GM23248 (cell line): Measurements from ENCODE around the gene S1PR1. TPM values are rescaled to one million over a fixed set of nuclear protein-coding genes. Genes with fewer than 3 reads are reported as not detected.

Experiments used
- DNase-seq: peaks from one replicate; pipeline ENCODE4 v3.0.0-alpha.2; 2015
- H2AFZ ChIP-seq: fragments of 200-600 bp; sonication (generic); 2 replicates; pipeline ENCODE4 v1.6.1; 2016; ENCODE audit warnings: antibody characterized with exemption
- H3F3A ChIP-seq: fragments of 200-600 bp; sonication (generic); 2 replicates; pipeline ENCODE4 v1.6.1; 2016; ENCODE audit warnings: mild to moderate bottlenecking, antibody characterized with exemption, mixed run types; ENCODE audit not compliant: insufficient read depth
- H3K27ac ChIP-seq: fragments of 200-600 bp; sonication (generic); 2 replicates; pipeline ENCODE4 v1.5.1; 2016; ENCODE audit warnings: mild to moderate bottlenecking
- H3K27me3 ChIP-seq: fragments of 200-600 bp; sonication (generic); replicated peaks from 2 replicates; pipeline ENCODE4 v1.6.1; 2016; ENCODE audit warnings: mild to moderate bottlenecking; ENCODE audit not compliant: insufficient read depth
- H3K36me3 ChIP-seq: fragments of 200-600 bp; sonication (generic); 2 replicates; pipeline ENCODE4 v1.6.1; 2016; ENCODE audit warnings: low read depth, mild to moderate bottlenecking
- H3K4me1 ChIP-seq: fragments of 200-600 bp; sonication (generic); 2 replicates; pipeline ENCODE4 v1.6.1; 2016; ENCODE audit warnings: mild to moderate bottlenecking; ENCODE audit not compliant: insufficient read depth
- H3K4me2 ChIP-seq: fragments of 200-600 bp; sonication (generic); one replicate; pipeline ENCODE4 v1.6.1; 2016; ENCODE audit warnings: mild to moderate bottlenecking; ENCODE audit not compliant: unreplicated experiment
- H3K4me3 ChIP-seq: fragments of 200-600 bp; sonication (generic); 2 replicates; pipeline ENCODE4 v1.5.1; 2016; ENCODE audit warnings: mild to moderate bottlenecking
- H3K79me2 ChIP-seq: fragments of 200-600 bp; sonication (generic); 2 replicates; pipeline ENCODE4 v1.6.1; 2016; ENCODE audit warnings: mild to moderate bottlenecking; ENCODE audit not compliant: insufficient read depth
- H3K9ac ChIP-seq: fragments of 200-600 bp; sonication (generic); 2 replicates; pipeline ENCODE4 v1.6.1; 2016; ENCODE audit warnings: mild to moderate bottlenecking
- H3K9me2 ChIP-seq: fragments of 200-600 bp; sonication (generic); 2 replicates; pipeline ENCODE4 v1.6.1; 2016; ENCODE audit warnings: mixed run types, mild to moderate bottlenecking, moderate library complexity; ENCODE audit not compliant: insufficient read depth
- H3K9me3 ChIP-seq: fragments of 200-600 bp; sonication (generic); one replicate; pipeline ENCODE4 v1.6.1; 2017; ENCODE audit warnings: low read depth
- H4K20me1 ChIP-seq: fragments of 200-600 bp; sonication (generic); 2 replicates; pipeline ENCODE4 v1.6.0; 2016; ENCODE audit not compliant: insufficient read depth
- EZH2 ChIP-seq: fragments of 200-600 bp; sonication (generic); IDR thresholded peaks from 2 replicates; pipeline ENCODE4 v1.6.1; 2018; ENCODE audit warnings: antibody characterized with exemption, mild to moderate bottlenecking; ENCODE audit not compliant: insufficient read depth, poor library complexity, severe bottlenecking
- EZH2phosphoT487 ChIP-seq: fragments of 200-600 bp; sonication (generic); IDR thresholded peaks from 2 replicates; pipeline ENCODE4 v1.6.1; 2018; ENCODE audit warnings: antibody characterized with exemption, moderate library complexity, mild to moderate bottlenecking, low read depth; ENCODE audit not compliant: insufficient read depth
- WGBS, 2 experiments: methylation state at CpG; one replicate each; pipeline ENCODE4 v1.1.6; 2015 to 2017; ENCODE audit warnings: low lambda C conversion rate in 2 of 2, low coverage in 1 of 2; ENCODE audit errors: missing lambda C conversion rate in 2 of 2; 5-methylcytosine and 5-hydroxymethylcytosine counted together
- in situ Hi-C: fragments of 300-500 bp; cut with MboI; formaldehyde crosslinking; loops from 2 replicates; pipeline ENCODE4 v1.15.0; 2020
- polyA plus RNA-seq: library from polyadenylated mRNA; unstranded; fragments of >200 nt; fragmentation: Nextera tagmentation; extraction: Ambion mirVana; gene quantifications from 2 replicates; pipeline ENCODE4 v1.2.1, GENCODE V29; 2016
- total RNA-seq: library from RNA; depleted of rRNA; stranded (reverse); fragments of >200 nt; shearing (Covaris generic); gene quantifications from 2 replicates; pipeline ENCODE4 v1.2.3, GENCODE V29; 2014

Gene S1PR1
- total and polyA plus RNA-seq, 2 experiments from 2014 or later = 44.3 to 48.5 TPM

- WGBS, 2 experiments = 2 to 24% methylated on average over 2 of the region's 2 CpGs
- no peak for DNase-seq
Observed at GRCh38 chr1:101264697-101265096, 27.9 kb downstream of the S1PR1 start.

GRCh38 chr1:101265684-101266083 lies 28.9 kb downstream of the S1PR1 start:
- no peak overlapping the region for H3K4me3 ChIP-seq
- H3K27ac ChIP-seq = no peak overlapping the region
- 53 to 65% methylated on average over 2 of the region's 2 CpGs for WGBS, 2 experiments
- DNase-seq = no peak
- peaks cover 2% of the 10 kb centered on the region for H3F3A ChIP-seq
- in situ Hi-C loops = no loop called here
- no peak for TF ChIP-seq EZH2
- no peak for TF ChIP-seq EZH2phosphoT487
- no peaks in the 10 kb centered on the region for H4K20me1 ChIP-seq
- H2AFZ ChIP-seq = no peak overlapping the region
- H3K9ac ChIP-seq = no peak overlapping the region
- H3K4me2 ChIP-seq = no peak overlapping the region
- H3K9me3 ChIP-seq = no peaks in the 10 kb centered on the region
- H3K36me3 ChIP-seq = no peaks in the 10 kb centered on the region
- H3K4me1 ChIP-seq = peaks cover 10% of the 10 kb centered on the region
- H3K9me2 ChIP-seq = no peaks in the 10 kb centered on the region
- no peaks in the 10 kb centered on the region for H3K27me3 ChIP-seq
- H3K79me2 ChIP-seq = no peaks in the 10 kb centered on the region

More at GRCh38 chr1:101264697-101265096, 27.9 kb downstream of the S1PR1 start:
- Histone ChIP-seq H3K4me2 (no peak overlapping the region), H3K36me3 (no peaks in the 10 kb centered on the region), H3K27me3 (no peaks in the 10 kb centered on the region), H3K27ac (no peak overlapping the region), H3K4me3 (no peak overlapping the region), H3K9ac (no peak overlapping the region), H3K4me1 (peaks cover 20% of the 10 kb centered on the region), H2AFZ (0 out of 2 replicates have a peak overlapping the region, but pooled peaks have one; percentile 17), H3K9me3 (no peaks in the 10 kb centered on the region), H4K20me1 (no peaks in the 10 kb centered on the region), H3K9me2 (no peaks in the 10 kb centered on the region), H3K79me2 (no peaks in the 10 kb centered on the region), H3F3A (peaks cover 11% of the 10 kb centered on the region)
- in situ Hi-C loops = no loop called here
- TF ChIP-seq EZH2 (no peak), EZH2phosphoT487 (no peak)

GRCh38 chr1:101267082-101267481 lies 30.3 kb downstream of the S1PR1 start:
- Histone ChIP-seq H3K27me3 (no peaks in the 10 kb centered on the region), H3K36me3 (no peaks in the 10 kb centered on the region), H3K9me2 (no peaks in the 10 kb centered on the region), H3K9me3 (no peaks in the 10 kb centered on the region), H2AFZ (no peak overlapping the region), H3K4me2 (no peak overlapping the region), H3F3A (no peaks in the 10 kb centered on the region), H4K20me1 (no peaks in the 10 kb centered on the region), H3K4me1 (peaks cover 7% of the 10 kb centered on the region; the same call in 1 of the 2 replicates), H3K9ac (no peak overlapping the region), H3K27ac (no peak overlapping the region), H3K4me3 (no peak overlapping the region), H3K79me2 (no peaks in the 10 kb centered on the region)
- 79 to 81% methylated on average over 2 of the region's 2 CpGs for WGBS, 2 experiments
- DNase-seq = no peak
- TF ChIP-seq EZH2phosphoT487 (no peak), EZH2 (no peak)
- in situ Hi-C loops = no loop called here

GRCh38 chr1:101268893-101269292 lies 32.1 kb downstream of the S1PR1 start:
- no peak overlapping the region for H3K4me3 ChIP-seq
- no peaks in the 10 kb centered on the region for H3K9me3 ChIP-seq
- no peaks in the 10 kb centered on the region for H3K27me3 ChIP-seq
- H3F3A ChIP-seq = no peaks in the 10 kb centered on the region
- no peaks in the 10 kb centered on the region for H3K9me2 ChIP-seq
- TF ChIP-seq EZH2phosphoT487 = no peak
- TF ChIP-seq EZH2 = no peak
- H4K20me1 ChIP-seq = no peaks in the 10 kb centered on the region
- in situ Hi-C loops = no loop called here
- H3K9ac ChIP-seq = no peak overlapping the region
- no peak for DNase-seq
- no peaks in the 10 kb centered on the region for H3K36me3 ChIP-seq
- WGBS, 2 experiments = 93 to 96% methylated on average over 2 of the region's 2 CpGs
- no peak overlapping the region for H3K4me2 ChIP-seq
- H3K27ac ChIP-seq = no peak overlapping the region
- H3K4me1 ChIP-seq = peaks cover 7% of the 10 kb centered on the region; the same call in 1 of the 2 replicates
- H2AFZ ChIP-seq = no peak overlapping the region
- H3K79me2 ChIP-seq = no peaks in the 10 kb centered on the region

- no peaks in the 10 kb centered on the region for H4K20me1 ChIP-seq
- H3K9me2 ChIP-seq = no peaks in the 10 kb centered on the region
- DNase-seq = no peak
- no peaks in the 10 kb centered on the region for H3K36me3 ChIP-seq
- no peak overlapping the region for H3K27ac ChIP-seq
- H3K9ac ChIP-seq = no peak overlapping the region
- TF ChIP-seq EZH2phosphoT487 (no peak), EZH2 (no peak)
- in situ Hi-C loops = no loop called here
- no peaks in the 10 kb centered on the region for H3F3A ChIP-seq
- no peaks in the 10 kb centered on the region for H3K9me3 ChIP-seq
- no peaks in the 10 kb centered on the region for H3K79me2 ChIP-seq
- no peaks in the 10 kb centered on the region for H3K27me3 ChIP-seq
- H3K4me2 ChIP-seq = no peak overlapping the region
- WGBS, 2 experiments = 45 to 47% methylated on average over 5 of the region's 5 CpGs
- H3K4me3 ChIP-seq = no peak overlapping the region
- H3K4me1 ChIP-seq = no peaks in the 10 kb centered on the region
- no peak overlapping the region for H2AFZ ChIP-seq
Observed at GRCh38 chr1:101275672-101276071, 38.9 kb downstream of the S1PR1 start.
